Spleen (tissue), 11 donors: ENCODE data around the gene MAP3K1. TPM values are rescaled to one million over a fixed set of nuclear protein-coding genes. Genes with fewer than 3 reads are reported as not detected.
A peak's percentile ranks its signal among the peaks of the same experiment; 100 is the strongest.

ENCODE experiments used
- DNase-seq: peaks from one replicate; pipeline ENCODE4 v3.0.0-alpha.2; 2020
- H3K27ac ChIP-seq, 8 donors: fragments of 200-600 bp; sonication (generic) in 7 of 8; 1 replicate in 4 of 8; 2 replicates in 4 of 8; pipeline versions ENCODE4 v1.5.0 to v1.8.0; 2016 to 2021; ENCODE audit warnings: inconsistent platforms in 4 of 8, mild to moderate bottlenecking in 4 of 8, moderate library complexity in 1 of 8
- H3K27me3 ChIP-seq, 7 donors: fragments of 200-600 bp; sonication (generic) in 6 of 7; replicated peaks in 1 of 7; 1 replicate in 4 of 7; 2 replicates in 3 of 7; pipeline versions ENCODE4 v1.5.0 to v1.8.0; 2016 to 2021; ENCODE audit warnings: inconsistent platforms in 3 of 7, mild to moderate bottlenecking in 1 of 7
- H3K36me3 ChIP-seq, 6 donors: fragments of 200-600 bp; sonication (generic) in 5 of 6; 1 replicate in 4 of 6; 2 replicates in 2 of 6; pipeline versions ENCODE4 v1.5.0 to v1.8.0; 2016 to 2021; ENCODE audit warnings: inconsistent platforms in 2 of 6
- H3K4me1 ChIP-seq, 6 donors: fragments of 200-600 bp; sonication (generic) in 5 of 6; 1 replicate in 3 of 6; 2 replicates in 3 of 6; pipeline versions ENCODE4 v1.5.0 to v1.8.0; 2016 to 2021; ENCODE audit warnings: inconsistent platforms in 3 of 6
- H3K4me3 ChIP-seq, 8 donors: fragments of 200-600 bp; sonication (generic) in 7 of 8; 1 replicate in 4 of 8; 2 replicates in 4 of 8; pipeline versions ENCODE4 v1.5.0 to v1.8.0; 2016 to 2021; ENCODE audit warnings: inconsistent platforms in 4 of 8, mild to moderate bottlenecking in 4 of 8, moderate library complexity in 2 of 8
- H3K9me3 ChIP-seq, 8 donors: fragments of 200-600 bp; sonication (generic) in 7 of 8; 1 replicate in 4 of 8; 2 replicates in 4 of 8; pipeline versions ENCODE4 v1.5.0 to v1.8.0; 2016 to 2021; ENCODE audit warnings: inconsistent platforms in 4 of 8
- CTCF ChIP-seq, 11 experiments: fragments of 200-600 bp in 7 of 11; fragments of 450-650 bp in 4 of 11; sonication (generic) in 4 of 11; IDR thresholded peaks in 8 of 11; conservative IDR thresholded peaks in 3 of 11; 1 replicate in 7 of 11; 2 replicates in 4 of 11; pipeline versions ENCODE4 v1.4.0 to v1.8.0; 2016 to 2021; ENCODE audit warnings: antibody characterized with exemption in 11 of 11, inconsistent platforms in 4 of 11, mild to moderate bottlenecking in 1 of 11
- POLR2A ChIP-seq, 3 donors: fragments of 450-650 bp; IDR thresholded peaks; one replicate each; pipeline ENCODE4 v1.5.1; 2017; ENCODE audit warnings: antibody characterized with exemption in 3 of 3, mild to moderate bottlenecking in 1 of 3
- POLR2AphosphoS5 ChIP-seq, 3 donors: sonication (generic); formaldehyde crosslinking; IDR thresholded peaks; one replicate each; pipeline ENCODE4 v1.5.1; 2017; ENCODE audit warnings: antibody characterized with exemption in 3 of 3
- WGBS, 5 donors: extraction: QIAGEN DNeasy Blood & Tissue Kit in 3 of 5; methylation state at CpG; one replicate each; pipeline versions ENCODE4 v1.1.5 to v1.1.7; 2013 to 2018; 5-methylcytosine and 5-hydroxymethylcytosine counted together
- intact Hi-C: fragments of 100-400 bp; cut with DNase I; formaldehyde crosslinking; loops from one replicate; pipeline ENCODE4 v1.15.0; 2023; ENCODE audit warnings: low total_unique reads
- polyA plus RNA-seq, 3 donors: library from polyadenylated mRNA; stranded (reverse); fragments of 200-250 nt; gene quantifications; one replicate each; pipeline ENCODE4 v1.2.1, GENCODE V29; 2013
- total RNA-seq, 7 donors: library from RNA; depleted of rRNA in 3 of 7; stranded (reverse); fragments of >200 nt in 3 of 7; fragmentation: NEBNext Ultra II Directional in 4 of 7; extraction: Animal tissue kit (Norgen Biotek cat#: 25700) in 4 of 7; gene quantifications; one replicate each; pipeline versions ENCODE4 v1.1.0 to v1.2.1, GENCODE V29; 2016 to 2021
- donor health status: healthy with polysubstance abuse.
- donor health status: DM: no; HTN: no; CAD: no; lungs with moderate emphysema.
- donor health status: DM: no; HTN: no; CAD: no.
- donor health status: Bipolar disorder and iron deficiency.
- donor health status: healthy.
- donor health status: DM: no; HTN: no; CAD: no.
- donor health status: DM: yes; HTN: yes; CAD: no.

The MAP3K1 gene
- total and polyA plus RNA-seq, 10 donors = 24.7 to 85.4 (median 67.2) TPM

DNA sequence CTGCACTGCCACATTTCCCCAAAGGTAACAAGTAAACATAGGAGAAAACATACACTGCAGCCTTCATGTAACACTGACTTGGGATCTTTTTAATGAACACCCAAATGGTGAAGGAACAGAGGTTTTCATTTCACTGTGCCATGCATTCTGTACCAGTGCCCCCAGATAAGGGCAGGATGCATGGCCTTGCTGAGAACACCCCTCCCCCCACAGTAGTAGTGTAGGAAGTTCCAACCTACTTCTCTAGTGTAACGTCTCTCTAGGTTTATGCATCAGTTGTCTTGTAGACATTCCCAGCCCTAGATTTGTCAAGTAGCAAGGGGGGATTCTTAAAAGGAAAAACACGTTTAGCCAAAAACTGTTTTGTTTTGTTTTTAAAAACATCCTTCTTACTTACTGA, 29.9 kb downstream of the MAP3K1 start:
- intact Hi-C loops = no loop called here
- Histone ChIP-seq H3K27me3 (no peaks in the 10 kb centered on the region), H3K36me3 (peaks cover 0 to 11% (median 0%) of the 10 kb centered on the region in 6 donors), H3K4me1 (peaks cover 53 to 100% (median 97%) of the 10 kb centered on the region in 6 donors), H3K9me3 (no peaks in the 10 kb centered on the region), H3K27ac (peak overlapping the region in 5 of 8 donors; percentile 22 to 59 (median 44)), H3K4me3 (no peak overlapping the region)
- TF ChIP-seq POLR2AphosphoS5 (IDR thresholded peaks at IDR 0.05) = peak in 1 of 3 donors; percentile 35
- no peak for TF ChIP-seq CTCF (IDR thresholded peaks at IDR 0.05 in 8 of 11, conservative IDR thresholded peaks at IDR 0.05 in 3 of 11)
- TF ChIP-seq POLR2A (IDR thresholded peaks at IDR 0.05) = no peak
- 13 to 34% (median 23%) methylated on average over 2 of the region's 2 CpGs for WGBS, 5 donors
- no peak for DNase-seq

DNA sequence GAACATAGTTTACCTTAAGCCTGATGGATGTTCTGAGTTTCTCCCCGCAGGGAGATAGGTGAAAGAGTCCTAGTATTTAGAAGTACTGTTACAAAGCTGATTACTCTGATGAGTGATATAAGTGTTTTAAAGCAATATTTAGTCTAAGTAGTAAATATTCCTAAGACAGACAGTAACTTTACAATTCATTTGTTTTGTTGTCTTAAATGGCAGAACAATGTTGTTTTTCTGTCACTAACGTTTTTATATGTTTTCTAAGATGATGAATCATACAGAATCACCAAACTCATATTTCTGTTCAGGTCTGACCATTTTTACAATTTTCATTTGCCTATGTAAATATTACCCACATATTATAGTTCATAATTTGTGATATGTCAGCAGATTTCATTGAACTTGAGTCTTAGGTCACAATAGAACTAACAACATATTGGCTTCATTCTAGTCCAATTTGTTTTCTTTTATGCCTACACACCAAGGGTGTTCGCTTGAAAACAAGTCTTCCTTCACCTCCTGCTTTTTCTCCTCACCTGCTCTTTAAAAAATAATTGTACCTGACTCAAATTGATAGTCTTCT, 30.6 kb downstream of the MAP3K1 start:
- Histone ChIP-seq H3K9me3 (no peaks in the 10 kb centered on the region), H3K27me3 (no peaks in the 10 kb centered on the region), H3K36me3 (peaks cover 0 to 11% (median 0%) of the 10 kb centered on the region in 6 donors), H3K4me3 (no peak overlapping the region), H3K27ac (peak overlapping the region in 5 of 8 donors; percentile 22 to 59 (median 44)), H3K4me1 (peaks cover 49 to 100% (median 97%) of the 10 kb centered on the region in 6 donors)
- no peak for DNase-seq
- 46 to 67% (median 58%) methylated on average over 3 of the region's 3 CpGs for WGBS, 5 donors
- intact Hi-C loops = no loop called here
- TF ChIP-seq POLR2A (IDR thresholded peaks at IDR 0.05) = no peak
- no peak for TF ChIP-seq POLR2AphosphoS5 (IDR thresholded peaks at IDR 0.05)
- no peak for TF ChIP-seq CTCF (IDR thresholded peaks at IDR 0.05 in 8 of 11, conservative IDR thresholded peaks at IDR 0.05 in 3 of 11)

- no peaks in the 10 kb centered on the region for H3K27me3 ChIP-seq
- H3K4me1 ChIP-seq = peaks cover 63 to 100% (median 97%) of the 10 kb centered on the region in 6 donors
- peaks cover 0 to 6% (median 0%) of the 10 kb centered on the region in 6 donors for H3K36me3 ChIP-seq
- H3K4me3 ChIP-seq = no peak overlapping the region
- H3K9me3 ChIP-seq = no peaks in the 10 kb centered on the region
- 71 to 98% (median 84%) methylated on average over 1 of the region's 1 CpG for WGBS, 5 donors
- intact Hi-C loops = no loop called here
- peak overlapping the region in 4 of 8 donors; percentile 4 to 67 (median 41) for H3K27ac ChIP-seq
- no peak for DNase-seq
- TF ChIP-seq CTCF (IDR thresholded peaks at IDR 0.05 in 8 of 11, conservative IDR thresholded peaks at IDR 0.05 in 3 of 11) (no peak), POLR2AphosphoS5 (IDR thresholded peaks at IDR 0.05) (no peak), POLR2A (IDR thresholded peaks at IDR 0.05) (no peak)
These were observed 32.9 kb downstream of the MAP3K1 start for GRCh38 chr5:56848206-56848605.

- H3K4me1 ChIP-seq = peaks cover 73 to 100% (median 100%) of the 10 kb centered on the region in 6 donors
- WGBS, 5 donors = 63 to 93% (median 83%) methylated on average over 2 of the region's 2 CpGs
- peak overlapping the region in 3 of 8 donors; percentile 39 to 67 (median 60) for H3K27ac ChIP-seq
- intact Hi-C loops = no loop called here
- no peaks in the 10 kb centered on the region for H3K27me3 ChIP-seq
- H3K36me3 ChIP-seq = no peaks in the 10 kb centered on the region
- H3K9me3 ChIP-seq = no peaks in the 10 kb centered on the region
- TF ChIP-seq CTCF (IDR thresholded peaks at IDR 0.05 in 8 of 11, conservative IDR thresholded peaks at IDR 0.05 in 3 of 11) = no peak
- no peak for TF ChIP-seq POLR2AphosphoS5 (IDR thresholded peaks at IDR 0.05)
- no peak for TF ChIP-seq POLR2A (IDR thresholded peaks at IDR 0.05)
- DNase-seq = no peak
- H3K4me3 ChIP-seq = no peak overlapping the region
These were observed 34.3 kb downstream of the MAP3K1 start for GRCh38 chr5:56849671-56850070.
